HCT116 (cell line): ENCODE data around the gene C2orf76. TPM values are rescaled to one million over a fixed set of nuclear protein-coding genes. Genes with fewer than 3 reads are reported as not detected.

Experiments
- ATAC-seq: fragments of 200-7000 bp; cut with Tn5 transposase; 2 replicates; pipeline ENCODE4 v1.9.1; 2020; ENCODE audit warnings: mild to moderate bottlenecking, moderate library complexity
- BruUV-seq: library from RNA; stranded (reverse); fragments of 400-500 nt; replicated peaks from 2 replicates; lab custom pipeline; 2021; lab: Mats Ljungman, UMichigan
- CTCF ChIA-PET: fragments of 300-600 bp; sonication (Branson Sonifier 250); formaldehyde crosslinking; loops from one replicate; lab custom pipeline; 2021; ENCODE audit warnings: antibody characterized with exemption; lab: Charles Lee
- POLR2A ChIA-PET: fragments of 300-600, 350-600 bp; sonication (Branson Sonifier 250); formaldehyde crosslinking; loops from one replicate; lab custom pipeline; 2021; ENCODE audit warnings: antibody characterized with exemption; lab: Charles Lee
- RAD21 ChIA-PET, 2 experiments: fragments of 300-600 bp; sonication (Branson Sonifier 250); formaldehyde crosslinking; loops; one replicate each; lab custom pipeline; 2023; ENCODE audit warnings: low total read pairs in 2 of 2; ENCODE audit not compliant: uncharacterized antibody in 2 of 2, unreplicated experiment in 2 of 2, low non-redundant PET in 1 of 2; lab: Charles Lee
- DNase-seq: peaks from one replicate; pipeline ENCODE4 v3.0.0-alpha.2; 2010; ENCODE audit warnings: low read depth, low spot score
- H2AFZ ChIP-seq: fragments of 200-600 bp; shearing (Covaris generic), sonication (generic); 2 replicates; pipeline ENCODE4 v1.6.1; 2017; ENCODE audit warnings: low read depth, mixed run types, mixed read lengths, antibody characterized with exemption, low read length; ENCODE audit not compliant: poor library complexity, severe bottlenecking
- H3K27ac ChIP-seq: 2 replicates; pipeline ENCODE4 v1.5.1; 2012; ENCODE audit warnings: low read depth, low read length
- H3K27me3 ChIP-seq: fragments of 200-600 bp; sonication (generic); 2 replicates; pipeline ENCODE4 v1.6.1; 2016; ENCODE audit warnings: mixed run types, low read length, mixed read lengths; ENCODE audit not compliant: insufficient read depth
- H3K36me3 ChIP-seq, 2 experiments: fragments of 200-500 bp in 1 of 2; fragments of 200-600 bp in 1 of 2; sonication (Bioruptor generic) in 1 of 2; sonication (generic) in 1 of 2; 2 replicates each; pipeline versions ENCODE4 v1.5.1 to v1.6.1; 2014 to 2016; ENCODE audit warnings: low read length in 2 of 2, inconsistent platforms in 1 of 2, mixed read lengths in 1 of 2, mixed run types in 1 of 2; ENCODE audit not compliant: insufficient read depth in 2 of 2, control insufficient read depth in 1 of 2
- H3K4me1 ChIP-seq, 2 experiments: fragments of 200-600 bp in 1 of 2; sonication (generic) in 1 of 2; 2 replicates each; pipeline versions ENCODE4 v1.5.1 to v1.6.1; 2012 to 2017; ENCODE audit warnings: low read length in 2 of 2, inconsistent platforms in 1 of 2, mild to moderate bottlenecking in 1 of 2, mixed read lengths in 1 of 2, mixed run types in 1 of 2, moderate library complexity in 1 of 2; ENCODE audit not compliant: insufficient read depth in 2 of 2, control insufficient read depth in 1 of 2
- H3K4me2 ChIP-seq: fragments of 200-600 bp; sonication (generic); 2 replicates; pipeline ENCODE4 v1.6.1; 2017; ENCODE audit warnings: mixed run types, low read length, mixed read lengths
- H3K4me3 ChIP-seq, 2 experiments: fragments of 200-600 bp in 1 of 2; sonication (generic) in 1 of 2; replicated peaks in 1 of 2; 2 replicates each; pipeline ENCODE4 v1.5.1; 2011 to 2016; ENCODE audit warnings: low read length in 2 of 2, control low read depth in 1 of 2, low read depth in 1 of 2, mild to moderate bottlenecking in 1 of 2, mixed read lengths in 1 of 2, mixed run types in 1 of 2
- H3K79me2 ChIP-seq: fragments of 200-600 bp; sonication (generic); 2 replicates; pipeline ENCODE4 v1.6.1; 2017; ENCODE audit warnings: mild to moderate bottlenecking, mixed run types, low read length, moderate library complexity, mixed read lengths; ENCODE audit not compliant: insufficient read depth
- H3K9ac ChIP-seq: fragments of 200-600 bp; sonication (generic); 2 replicates; pipeline ENCODE4 v1.6.1; 2016; ENCODE audit warnings: low read length, mixed read lengths
- H3K9me2 ChIP-seq: fragments of 200-600 bp; sonication (generic), shearing (Covaris generic); 2 replicates; pipeline ENCODE4 v1.6.1; 2017; ENCODE audit warnings: mixed run types, mild to moderate bottlenecking, moderate library complexity; ENCODE audit not compliant: insufficient read depth
- H3K9me3 ChIP-seq, 2 experiments: fragments of 200-500 bp in 1 of 2; fragments of 200-600 bp in 1 of 2; sonication (Bioruptor generic) in 1 of 2; sonication (generic) in 1 of 2; 2 replicates each; pipeline ENCODE4 v1.6.1; 2014 to 2017; ENCODE audit warnings: low read length in 2 of 2, mixed read lengths in 2 of 2, inconsistent platforms in 1 of 2, low read depth in 1 of 2, mild to moderate bottlenecking in 1 of 2, mixed run types in 1 of 2, moderate library complexity in 1 of 2; ENCODE audit not compliant: control insufficient read depth in 1 of 2, insufficient read depth in 1 of 2
- H4K20me1 ChIP-seq: fragments of 200-600 bp; sonication (generic), shearing (Covaris generic); 2 replicates; pipeline ENCODE4 v1.6.1; 2017; ENCODE audit warnings: mixed run types, mild to moderate bottlenecking, moderate library complexity; ENCODE audit not compliant: insufficient read depth
- CBX3 ChIP-seq: IDR thresholded peaks from 2 replicates; pipeline ENCODE4 v1.6.1; 2012; ENCODE audit warnings: low read depth
- EGR1 ChIP-seq: IDR thresholded peaks from 2 replicates; pipeline ENCODE4 v1.6.1; 2012; ENCODE audit warnings: low read depth
- EZH2phosphoT487 ChIP-seq: fragments of 200-600 bp; IDR thresholded peaks from 2 replicates; pipeline ENCODE4 v1.6.1; 2018; ENCODE audit warnings: antibody characterized with exemption, borderline replicate concordance
- JUND ChIP-seq: IDR thresholded peaks from 2 replicates; pipeline ENCODE4 v1.6.1; 2012
- MAX ChIP-seq: IDR thresholded peaks from 2 replicates; pipeline ENCODE4 v1.6.1; 2012
- POLR2A ChIP-seq: IDR thresholded peaks from 2 replicates; pipeline ENCODE4 v1.7.0; 2011; ENCODE audit warnings: borderline replicate concordance; ENCODE audit not compliant: insufficient read depth, insufficient read length; ENCODE audit errors: extremely low read depth
- POLR2AphosphoS5 ChIP-seq: IDR thresholded peaks from 2 replicates; pipeline ENCODE4 v1.6.1; 2011; ENCODE audit warnings: mild to moderate bottlenecking, low read depth, low read length, moderate library complexity
- RAD21 ChIP-seq: IDR thresholded peaks from 2 replicates; pipeline ENCODE4 v1.6.1; 2012; ENCODE audit warnings: low read depth, mild to moderate bottlenecking
- REST ChIP-seq: IDR thresholded peaks from 2 replicates; pipeline ENCODE4 v1.6.1; 2012; ENCODE audit warnings: low read depth
- SIN3A ChIP-seq: IDR thresholded peaks from 2 replicates; pipeline ENCODE4 v1.6.1; 2012; ENCODE audit warnings: low read depth
- SRF ChIP-seq: IDR thresholded peaks from 2 replicates; pipeline ENCODE4 v1.6.1; 2012; ENCODE audit warnings: low read depth
- ZFX ChIP-seq: fragments of 450-650 bp; IDR thresholded peaks from 2 replicates; pipeline ENCODE4 v1.6.1; 2017
- intact Hi-C: fragments of 100-400 bp; cut with micrococcal nuclease; formaldehyde crosslinking; loops from 2 replicates; pipeline ENCODE4 v1.10.0; 2022
- total RNA-seq: library from RNA; stranded (reverse); gene quantifications from one replicate; pipeline ENCODE4 v1.2.1, GENCODE V29; 2021; ENCODE audit not compliant: unreplicated experiment

Gene C2orf76
- total RNA-seq, 1 experiment from 2014 or later, result 10.5 TPM

GRCh38 chr2:119409506-119409905 is 42.9 kb upstream of the C2orf76 start:
- no TSS peak for BruUV-seq
- Histone ChIP-seq H3K4me3 (no peak overlapping the region), H3K9ac (no peak overlapping the region), H3K4me2 (no peak overlapping the region), H3K4me1 (no peaks in the 10 kb centered on the region), H3K36me3 (no peaks in the 10 kb centered on the region), H3K27me3 (no peaks in the 10 kb centered on the region), H4K20me1 (no peaks in the 10 kb centered on the region), H3K9me3 (no peaks in the 10 kb centered on the region), H3K27ac (no peak overlapping the region), H3K79me2 (no peaks in the 10 kb centered on the region), H2AFZ (no peak overlapping the region), H3K9me2 (no peaks in the 10 kb centered on the region)
- ChIA-PET RAD21 (no interaction called here), CTCF (interaction anchor here (0.8 to 2.0 kb wide), 3 partner anchors 67 to 77 kb away, joined by 3 to 16 read pairs (median 5); no protein-coding TSS in a partner anchor), POLR2A (no interaction called here)
- intact Hi-C loops, result no loop called here
- no peak for DNase-seq
- no peak for TF ChIP-seq POLR2AphosphoS5
- no peak for TF ChIP-seq ZFX
- TF ChIP-seq JUND, result no peak
- TF ChIP-seq SRF, result no peak
- no peak for TF ChIP-seq EZH2phosphoT487
- TF ChIP-seq SIN3A, result no peak
- TF ChIP-seq CBX3, result no peak
- TF ChIP-seq REST, result no peak
- TF ChIP-seq EGR1, result no peak
- TF ChIP-seq MAX, result no peak
- TF ChIP-seq POLR2A, result no peak
- no peak for TF ChIP-seq RAD21
- no peak for ATAC-seq
